ENCODE measurements around the gene RTEL1. TPM values are rescaled to one million over a fixed set of nuclear protein-coding genes. Genes with fewer than 3 reads are reported as not detected.

RTEL1 gene
- total RNA-seq, 1 experiment from 2014 or later, result 33.4 TPM

- Histone ChIP-seq H2BK20ac (ENCODE audit: low read depth, low read length, poor library complexity, severe bottlenecking) (no peak overlapping the region), H2BK15ac (ENCODE audit: low read depth, low read length) (no peak overlapping the region), H3K9me3 (ENCODE audit: control insufficient read depth, low read depth, low read length) (no peaks in the 10 kb centered on the region), H3K4ac (ENCODE audit: low read depth, low read length) (no peak overlapping the region), H3K79me2 (ENCODE audit: insufficient read depth, low read length) (no peaks in the 10 kb centered on the region), H3K23me2 (ENCODE audit: insufficient read length, low read depth, low read length, poor library complexity, severe bottlenecking) (peaks cover 4% of the 10 kb centered on the region), H4K20me1 (ENCODE audit: control insufficient read depth, insufficient read depth, insufficient read length) (no peaks in the 10 kb centered on the region), H3K9ac (ENCODE audit: extremely low read depth, insufficient read length, low read length) (no peak overlapping the region), H2BK5ac (ENCODE audit: insufficient read length, low read length) (no peak overlapping the region), H3K56ac (ENCODE audit: insufficient read length, low read depth, low read length) (no peak overlapping the region), H3T11ph (ENCODE audit: low read length) (no peak overlapping the region), H4K91ac (ENCODE audit: insufficient read length, low read depth, low read length) (no peak overlapping the region), H2BK120ac (ENCODE audit: low read depth, low read length, poor library complexity, severe bottlenecking) (no peak overlapping the region), H2AFZ (ENCODE audit: low read length) (no peak overlapping the region), H3K27me3 (ENCODE audit: insufficient read depth, low read length) (no peaks in the 10 kb centered on the region), H2AK5ac (ENCODE audit: insufficient read length, low read length) (no peak overlapping the region), H2BK12ac (ENCODE audit: insufficient read length, low read depth, low read length) (no peak overlapping the region), H3K79me1 (ENCODE audit: insufficient read depth, low read depth, low read length, poor library complexity, severe bottlenecking) (no peaks in the 10 kb centered on the region), H3K23ac (ENCODE audit: insufficient read length, low read depth, low read length) (no peak overlapping the region), H3K14ac (ENCODE audit: insufficient read depth, low read length) (no peak overlapping the region), H4K5ac (ENCODE audit: insufficient read length, low read depth, low read length) (no peak overlapping the region), H3K4me1 (ENCODE audit: insufficient read depth, low read length) (no peaks in the 10 kb centered on the region), H3K4me2 (ENCODE audit: insufficient read depth, insufficient read length, low read length) (no peak overlapping the region), H3K27ac (ENCODE audit: insufficient read length, low read depth, low read length) (no peak overlapping the region), H4K8ac (replicated peaks; ENCODE audit: insufficient read length, low read depth, low read length) (no peak overlapping the region), H3K18ac (ENCODE audit: insufficient read length, low read depth, low read length) (no peak overlapping the region)
- Mint-ChIP-seq H3K4me3 (no peak overlapping the region), H3K27me3 (ENCODE audit: low read depth) (peaks cover 5% of the 10 kb centered on the region), H3K9me3 (peaks cover 3 to 5% of the 10 kb centered on the region in 2 experiments; a peak in 3 of 5 replicates), H3K27ac (no peak overlapping the region), H3K4me1 (peaks cover 2 to 8% of the 10 kb centered on the region in 2 experiments), H3K36me3 (ENCODE audit: insufficient read depth in 1 of 3, low read depth in 3 of 3) (peaks cover 14 to 20% (median 17%) of the 10 kb centered on the region in 3 experiments; a peak in 6 of 7 replicates)
- TF ChIP-seq, protein P1, sequence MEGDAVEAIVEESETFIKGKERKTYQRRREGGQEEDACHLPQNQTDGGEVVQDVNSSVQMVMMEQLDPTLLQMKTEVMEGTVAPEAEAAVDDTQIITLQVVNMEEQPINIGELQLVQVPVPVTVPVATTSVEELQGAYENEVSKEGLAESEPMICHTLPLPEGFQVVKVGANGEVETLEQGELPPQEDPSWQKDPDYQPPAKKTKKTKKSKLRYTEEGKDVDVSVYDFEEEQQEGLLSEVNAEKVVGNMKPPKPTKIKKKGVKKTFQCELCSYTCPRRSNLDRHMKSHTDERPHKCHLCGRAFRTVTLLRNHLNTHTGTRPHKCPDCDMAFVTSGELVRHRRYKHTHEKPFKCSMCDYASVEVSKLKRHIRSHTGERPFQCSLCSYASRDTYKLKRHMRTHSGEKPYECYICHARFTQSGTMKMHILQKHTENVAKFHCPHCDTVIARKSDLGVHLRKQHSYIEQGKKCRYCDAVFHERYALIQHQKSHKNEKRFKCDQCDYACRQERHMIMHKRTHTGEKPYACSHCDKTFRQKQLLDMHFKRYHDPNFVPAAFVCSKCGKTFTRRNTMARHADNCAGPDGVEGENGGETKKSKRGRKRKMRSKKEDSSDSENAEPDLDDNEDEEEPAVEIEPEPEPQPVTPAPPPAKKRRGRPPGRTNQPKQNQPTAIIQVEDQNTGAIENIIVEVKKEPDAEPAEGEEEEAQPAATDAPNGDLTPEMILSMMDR (conservative IDR thresholded peaks at IDR 0.05), result no peak
- DNase-seq, result no peak
- WGBS (ENCODE audit: extremely low coverage, insufficient read length, low lambda C conversion rate), result no CpG with 5 or more reads among the region's 20 CpGs
Measured at GRCh38 chr20:63692436-63693082, 34.4 kb downstream of the RTEL1 start.
